ENCODE results near the gene NDRG3.
"Not testable (repeated sequence)": the region's sequence is repeated elsewhere in the genome, so short reads cannot be mapped to it uniquely, and the experiment has no call there.

NDRG3 gene

DNA sequence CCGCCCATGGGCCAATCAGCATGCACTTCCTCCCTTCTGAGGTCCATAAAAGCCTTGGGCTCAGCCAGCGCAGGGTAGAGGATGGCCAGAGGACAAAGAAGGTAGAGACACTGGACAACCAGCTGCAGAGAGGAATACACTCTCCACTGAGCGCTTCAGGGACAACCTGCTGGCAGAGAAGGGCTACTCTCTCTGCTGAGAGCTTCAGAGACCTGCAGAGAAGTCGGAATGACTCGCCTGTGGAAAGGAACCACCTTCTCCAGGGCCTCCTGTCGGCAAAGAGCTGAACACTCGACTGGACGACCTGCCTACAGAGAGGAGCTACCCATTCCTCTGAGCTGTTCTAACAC is 68.5 kb downstream of the NDRG3 start:
- DNase-seq (ENCODE audit: low spot score) = no peak
- TF ChIP-seq, protein P1, sequence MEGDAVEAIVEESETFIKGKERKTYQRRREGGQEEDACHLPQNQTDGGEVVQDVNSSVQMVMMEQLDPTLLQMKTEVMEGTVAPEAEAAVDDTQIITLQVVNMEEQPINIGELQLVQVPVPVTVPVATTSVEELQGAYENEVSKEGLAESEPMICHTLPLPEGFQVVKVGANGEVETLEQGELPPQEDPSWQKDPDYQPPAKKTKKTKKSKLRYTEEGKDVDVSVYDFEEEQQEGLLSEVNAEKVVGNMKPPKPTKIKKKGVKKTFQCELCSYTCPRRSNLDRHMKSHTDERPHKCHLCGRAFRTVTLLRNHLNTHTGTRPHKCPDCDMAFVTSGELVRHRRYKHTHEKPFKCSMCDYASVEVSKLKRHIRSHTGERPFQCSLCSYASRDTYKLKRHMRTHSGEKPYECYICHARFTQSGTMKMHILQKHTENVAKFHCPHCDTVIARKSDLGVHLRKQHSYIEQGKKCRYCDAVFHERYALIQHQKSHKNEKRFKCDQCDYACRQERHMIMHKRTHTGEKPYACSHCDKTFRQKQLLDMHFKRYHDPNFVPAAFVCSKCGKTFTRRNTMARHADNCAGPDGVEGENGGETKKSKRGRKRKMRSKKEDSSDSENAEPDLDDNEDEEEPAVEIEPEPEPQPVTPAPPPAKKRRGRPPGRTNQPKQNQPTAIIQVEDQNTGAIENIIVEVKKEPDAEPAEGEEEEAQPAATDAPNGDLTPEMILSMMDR (IDR thresholded peaks at IDR 0.05; ENCODE audit: extremely low read depth, missing control alignments) = no peak

DNA sequence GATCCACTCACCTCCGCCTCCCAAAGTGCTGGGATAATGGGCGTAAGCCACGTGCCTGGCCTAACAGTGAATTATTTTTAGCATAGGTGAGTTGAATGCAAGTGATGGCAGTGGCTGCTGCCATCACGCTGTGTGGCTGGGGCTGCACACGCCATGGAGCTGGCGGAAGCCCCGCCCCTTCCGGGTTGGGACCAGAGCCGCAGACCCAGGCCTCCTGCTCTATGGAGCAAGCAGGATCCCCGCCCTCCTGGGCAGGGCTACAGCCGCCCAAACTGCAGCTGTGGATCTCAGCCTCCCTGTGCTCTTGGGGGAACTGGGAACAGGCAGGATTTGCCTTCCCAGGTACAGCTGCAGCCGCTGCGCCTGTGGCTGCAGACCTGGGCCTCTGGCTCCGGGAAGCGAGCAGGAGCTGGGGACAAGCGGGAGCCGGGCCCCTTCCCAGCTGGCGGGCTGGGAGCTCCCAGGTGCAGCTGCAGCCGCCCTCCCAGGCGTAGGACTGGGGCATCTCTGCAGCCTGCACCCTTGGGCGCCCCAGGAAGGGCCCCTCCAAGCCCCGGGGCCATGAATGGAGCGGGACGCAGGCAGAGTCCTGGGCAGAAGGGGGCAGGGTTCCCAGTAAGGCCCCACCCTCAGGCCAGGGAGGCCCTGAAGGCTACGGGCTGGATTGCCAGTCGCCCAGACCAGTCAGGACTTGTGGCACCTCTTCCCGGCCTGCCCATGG is 69.0 kb downstream of the NDRG3 start:
- TF ChIP-seq, protein P1 (IDR thresholded peaks at IDR 0.05; ENCODE audit: extremely low read depth, missing control alignments) = no peak
- no peak for DNase-seq (ENCODE audit: low spot score)

DNA sequence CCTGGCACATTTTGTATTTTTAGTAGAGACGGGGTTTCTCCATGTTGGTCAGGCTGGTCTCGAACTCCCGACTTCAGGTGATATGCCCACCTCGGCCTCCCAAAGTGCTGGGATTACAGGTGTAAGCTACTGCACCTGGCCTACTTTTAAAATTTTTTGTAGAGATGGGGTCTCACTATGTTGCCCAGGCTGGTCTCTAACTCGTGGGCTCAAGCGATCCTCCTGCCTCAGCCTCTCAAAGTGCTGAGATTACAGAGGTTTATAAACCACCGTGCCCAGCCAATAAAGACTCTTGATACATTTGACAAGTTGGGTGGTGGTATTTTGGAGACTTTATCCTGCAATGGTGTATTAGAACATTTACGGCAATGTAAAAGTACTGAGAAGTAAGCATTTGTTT is 70.3 kb downstream of the NDRG3 start:
- not testable (repeated sequence) for DNase-seq (ENCODE audit: low spot score)

DNA sequence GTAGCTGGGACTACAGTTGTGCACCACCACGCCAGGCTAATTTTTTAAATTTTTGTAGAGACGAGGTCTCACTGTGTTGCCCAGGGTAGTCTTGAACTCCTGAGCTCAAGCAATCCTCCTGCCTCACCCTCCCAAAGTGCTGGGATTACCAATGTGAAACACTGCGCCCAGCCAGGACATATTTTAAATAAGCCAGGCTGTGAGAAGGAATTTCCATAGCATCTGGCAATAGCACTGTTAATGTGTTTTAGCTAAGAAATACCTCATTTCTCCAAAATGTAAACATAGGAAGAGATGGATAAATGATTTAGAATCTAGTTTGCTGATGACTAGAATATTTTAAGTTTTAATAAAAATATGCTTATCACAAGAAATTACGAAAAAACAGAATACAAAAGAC is 72.9 kb downstream of the NDRG3 start:
- no peak for DNase-seq (ENCODE audit: low spot score)

DNA sequence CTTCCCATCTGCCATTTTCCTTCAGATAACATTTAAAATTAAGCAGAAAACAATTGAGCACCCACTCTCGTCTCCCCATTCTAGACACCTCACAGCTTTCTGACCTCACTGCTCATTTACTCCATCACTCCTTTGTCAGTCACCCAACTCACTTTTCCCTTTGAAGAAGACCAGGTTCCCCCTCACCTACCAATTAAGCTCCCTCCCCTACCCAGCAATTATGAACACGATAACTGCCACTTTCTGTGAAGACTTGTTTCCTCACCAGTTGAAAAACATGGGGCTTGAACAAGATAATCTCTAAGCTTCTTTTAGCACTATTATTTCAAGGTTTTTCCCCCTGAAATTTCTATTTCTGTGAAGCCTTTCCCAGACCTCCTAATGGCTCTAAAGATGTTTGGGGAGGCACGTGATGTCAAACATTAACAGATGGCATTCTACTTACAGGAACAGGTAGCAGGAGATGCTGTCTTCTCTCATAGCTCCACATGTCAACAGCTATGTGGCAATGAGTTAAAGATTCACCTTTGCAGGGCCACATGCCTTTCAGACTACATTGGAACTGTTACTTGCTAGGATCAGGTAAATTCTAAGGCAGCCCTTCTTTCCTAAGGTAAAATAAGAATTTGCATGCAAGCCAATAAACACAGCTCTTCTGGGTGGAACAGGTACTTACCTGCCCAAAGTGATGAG is 75.1 kb downstream of the NDRG3 start:
- TF ChIP-seq, protein P1 (IDR thresholded peaks at IDR 0.05; ENCODE audit: extremely low read depth, missing control alignments) = no peak
- DNase-seq (ENCODE audit: low spot score) = no peak

More for the DNA sequence above, 72.9 kb downstream of the NDRG3 start:
- TF ChIP-seq, protein P1 (IDR thresholded peaks at IDR 0.05; ENCODE audit: extremely low read depth, missing control alignments) = no peak

DNA sequence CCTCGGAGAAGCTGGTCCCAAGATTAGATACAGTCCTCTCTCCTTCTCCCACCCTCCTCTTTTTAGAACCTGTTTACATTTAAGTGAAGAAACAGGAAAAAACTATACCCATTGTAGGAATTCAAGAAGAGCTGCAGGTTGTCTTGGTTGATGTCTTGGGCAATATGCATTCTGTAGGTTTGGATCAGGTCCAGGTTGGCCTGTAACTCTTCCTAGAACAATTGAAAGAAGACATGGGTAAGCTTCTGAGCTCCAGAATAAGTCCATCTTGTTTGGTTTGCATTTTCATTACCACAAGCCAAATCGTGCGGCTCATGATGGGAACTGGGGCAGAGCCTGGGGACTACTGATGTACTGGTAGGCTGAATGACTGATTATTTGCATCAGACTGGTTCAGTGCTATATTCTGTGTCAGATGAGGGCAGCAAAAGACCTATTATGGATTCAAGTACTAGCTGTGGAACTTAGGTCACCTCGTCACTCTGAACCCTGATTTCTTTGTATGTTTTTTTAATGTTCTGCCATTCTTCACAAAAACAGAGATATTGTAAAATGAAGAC is 79.6 kb downstream of the NDRG3 start:
- TF ChIP-seq, protein P1 (IDR thresholded peaks at IDR 0.05; ENCODE audit: extremely low read depth, missing control alignments) = no peak
- no peak for DNase-seq (ENCODE audit: low spot score)

DNA sequence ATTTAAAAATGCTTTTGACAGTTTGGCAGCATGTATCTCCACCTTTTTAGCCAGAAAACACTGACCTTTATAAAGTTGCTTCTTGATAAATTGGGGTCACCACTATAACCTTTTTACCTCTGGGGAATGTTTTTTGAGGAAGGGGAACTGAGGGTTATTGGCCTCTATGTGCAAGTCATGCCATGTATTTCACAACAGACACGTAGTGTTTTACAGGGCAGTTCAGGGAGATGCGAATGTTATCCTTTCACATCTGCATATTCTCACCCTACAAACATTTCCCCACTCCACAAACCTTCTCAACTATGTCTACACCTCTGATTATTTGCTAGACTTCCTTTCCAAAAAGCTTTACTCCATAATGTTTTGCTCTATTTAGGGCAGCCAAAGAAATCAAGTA is 82.9 kb downstream of the NDRG3 start:
- no peak for DNase-seq (ENCODE audit: low spot score)
- TF ChIP-seq, protein P1 (IDR thresholded peaks at IDR 0.05; ENCODE audit: extremely low read depth, missing control alignments) = no peak
